ENCODE data around the gene SSH3. TPM values are rescaled to one million over a fixed set of nuclear protein-coding genes. Genes with fewer than 3 reads are reported as not detected.

Gene SSH3
- total and polyA plus RNA-seq, 2 of the 8 experiments (the other 6 are each of a cell fraction or from before 2014, with no cell fraction given), result 16.9 to 19.8 TPM

- TF ChIP-seq ATF3 (IDR thresholded peaks at IDR 0.05; ENCODE audit: insufficient read depth, low read depth, low read length) (no peak), E2F6 (IDR thresholded peaks at IDR 0.05) (no peak), SRF (IDR thresholded peaks at IDR 0.05; ENCODE audit: low read depth, low read length) (no peak)
These were observed 23.6 kb upstream of the SSH3 start (continued) for GRCh38 chr11:67279589-67280340.
